HG03469 (cell line): Measurements from ENCODE around the gene LIG4.
"Not testable (repeated sequence)": the region's sequence is repeated elsewhere in the genome, so short reads cannot be mapped to it uniquely, and the experiment has no call there.

Experiments
- ATAC-seq: cut with Tn5 transposase; IDR thresholded peaks from one replicate; pipeline ENCODE4 v1.9.1; 2021; ENCODE audit warnings: mild to moderate bottlenecking, moderate library complexity, moderate number of reproducible peaks; ENCODE audit not compliant: unreplicated experiment

Gene LIG4

GRCh38 chr13:108215436-108215835 lies at the start of gene LIG4:
LIG4 (minus strand) TSS chr13:108215536; CDS start chr13:108211268, 4,268 bp downstream.
- ATAC-seq: peak; percentile 59

GRCh38 chr13:108263621-108264355 lies 48.5 kb upstream of the LIG4 start:
- ATAC-seq: no peak

- ATAC-seq: no peak
Observed at GRCh38 chr13:108257248-108257647, 41.9 kb upstream of the LIG4 start.

- peak; percentile 72 for ATAC-seq
Observed at GRCh38 chr13:108249150-108249549, 33.8 kb upstream of the LIG4 start.

- no peak for ATAC-seq
Observed at GRCh38 chr13:108230377-108230776, 15.0 kb upstream of the LIG4 start.

- no peak for ATAC-seq
Observed at GRCh38 chr13:108227651-108228272, 12.4 kb upstream of the LIG4 start.

- no peak for ATAC-seq
Observed at GRCh38 chr13:108226184-108226583, 10.8 kb upstream of the LIG4 start.

GRCh38 chr13:108225440-108225839 lies 10.1 kb upstream of the LIG4 start:
- ATAC-seq: peak; percentile 44

GRCh38 chr13:108223687-108224503 lies 8.6 kb upstream of the LIG4 start:
- no peak for ATAC-seq

- no peak for ATAC-seq
Observed at GRCh38 chr13:108220041-108220440, 4.7 kb upstream of the LIG4 start.

GRCh38 chr13:108218044-108218974 lies 3.0 kb upstream of the LIG4 start, which contains the start of gene ABHD13:
ABHD13 (plus strand) TSS chr13:108218392; CDS start chr13:108229219, 10,827 bp downstream.
- peak; percentile 57 for ATAC-seq

GRCh38 chr13:108217307-108218043 lies 2.1 kb upstream of the LIG4 start:
- ATAC-seq: not testable (repeated sequence)

- ATAC-seq: no peak
Observed at GRCh38 chr13:108214441-108215271, 680 bp downstream of the LIG4 start.

GRCh38 chr13:108213946-108214345 lies 1.4 kb downstream of the LIG4 start:
- ATAC-seq: no peak

GRCh38 chr13:108212886-108213285 lies 2.5 kb downstream of the LIG4 start:
- ATAC-seq: peak; percentile 26

GRCh38 chr13:108210551-108210950 lies 4.8 kb downstream of the LIG4 start:
- no peak for ATAC-seq

- ATAC-seq: no peak
Observed at GRCh38 chr13:108200781-108201398, 14.4 kb downstream of the LIG4 start.

GRCh38 chr13:108195861-108196260 lies 19.5 kb downstream of the LIG4 start:
- ATAC-seq: no peak
